Transverse colon (tissue), 4 donors: ENCODE results near the gene AKAP5. TPM values are rescaled to one million over a fixed set of nuclear protein-coding genes. Genes with fewer than 3 reads are reported as not detected.

Experiments used
- DNase-seq: peaks from one replicate; pipeline ENCODE4 v3.0.0-alpha.2; 2019
- H3K27ac ChIP-seq, 4 donors: fragments of 200-600 bp; sonication (generic); 2 replicates each; pipeline ENCODE4 v1.5.1; 2016 to 2018; ENCODE audit warnings: inconsistent platforms in 4 of 4
- H3K27me3 ChIP-seq: fragments of 200-600 bp; sonication (generic); 2 replicates; pipeline ENCODE4 v1.5.1; 2017; ENCODE audit warnings: inconsistent platforms
- H3K36me3 ChIP-seq, 4 donors: fragments of 200-600 bp; sonication (generic); 2 replicates each; pipeline ENCODE4 v1.5.1; 2017 to 2019; ENCODE audit warnings: inconsistent platforms in 4 of 4
- H3K4me1 ChIP-seq, 4 donors: fragments of 200-600 bp; sonication (generic); 2 replicates each; pipeline ENCODE4 v1.5.1; 2017 to 2020; ENCODE audit warnings: inconsistent platforms in 4 of 4
- H3K4me3 ChIP-seq, 4 donors: fragments of 200-600 bp; sonication (generic); 1 replicate in 1 of 4; 2 replicates in 3 of 4; pipeline versions ENCODE4 v1.5.1 to v1.6.1; 2017 to 2019; ENCODE audit warnings: inconsistent platforms in 4 of 4
- H3K9me3 ChIP-seq, 2 donors: fragments of 200-600 bp; sonication (generic); 2 replicates each; pipeline ENCODE4 v1.5.1; 2017 to 2019; ENCODE audit warnings: inconsistent platforms in 2 of 2
- CTCF ChIP-seq, 5 experiments: fragments of 200-600 bp in 3 of 5; fragments of 450-650 bp in 2 of 5; sonication (generic) in 3 of 5; IDR thresholded peaks; 1 replicate in 2 of 5; 2 replicates in 3 of 5; pipeline ENCODE4 v1.5.1; 2016 to 2017; ENCODE audit warnings: antibody characterized with exemption in 5 of 5, inconsistent platforms in 3 of 5, mild to moderate bottlenecking in 2 of 5, moderate library complexity in 1 of 5
- EP300 ChIP-seq: sonication (generic); formaldehyde crosslinking; IDR thresholded peaks from one replicate; pipeline ENCODE4 v1.6.1; 2017; ENCODE audit warnings: antibody characterized with exemption, low read depth
- POLR2A ChIP-seq: fragments of 450-650 bp; IDR thresholded peaks from one replicate; pipeline ENCODE4 v1.6.1; 2016; ENCODE audit warnings: antibody characterized with exemption, mild to moderate bottlenecking, moderate library complexity
- POLR2AphosphoS5 ChIP-seq, 3 donors: sonication (generic); formaldehyde crosslinking; IDR thresholded peaks; one replicate each; pipeline ENCODE4 v1.6.1; 2016; ENCODE audit warnings: antibody characterized with exemption in 3 of 3
- WGBS, 2 donors: methylation state at CpG; one replicate each; pipeline ENCODE4 v1.1.5; 2018; ENCODE audit warnings: low coverage in 1 of 2; 5-methylcytosine and 5-hydroxymethylcytosine counted together
- in situ Hi-C, 4 donors: fragments of 200-750 bp; cut with MboI; loops; one replicate each; pipeline versions ENCODE4 v1.15.0 to v1.15.1; 2017; ENCODE audit warnings: low sequenced_read_pairs in 3 of 4, low pct_ligation_motif_present in 1 of 4, low pct_unique_long_range_greater_than_20kb in 1 of 4
- intact Hi-C: fragments of 100-400 bp; cut with DNase I; formaldehyde crosslinking; loops from one replicate; pipeline ENCODE4 v1.15.1; 2023; ENCODE audit warnings: low total_unique reads
- total RNA-seq, 4 donors: library from RNA; depleted of rRNA; stranded (reverse); fragments of >200 nt; gene quantifications; one replicate each; pipeline ENCODE4 v1.1.0, GENCODE V29; 2016

The AKAP5 gene
- total RNA-seq, 4 donors from 2014 or later: 1.00 to 5.2 (median 2.1) TPM

GRCh38 chr14:64447876-64448670 is 17.2 kb upstream of the AKAP5 start:
- H3K4me3 ChIP-seq: no peak overlapping the region
- intact Hi-C loops: no loop called here
- H3K9me3 ChIP-seq: no peaks in the 10 kb centered on the region
- H3K4me1 ChIP-seq: peaks cover 0 to 13% (median 4%) of the 10 kb centered on the region in 4 donors
- in situ Hi-C loops: loop anchor here in 1 of 4 donors (25.0 kb wide), 1 partner anchor 189 kb away; no protein-coding TSS in a partner anchor
- no peaks in the 10 kb centered on the region for H3K27me3 ChIP-seq
- 68 to 92% methylated on average over 5 of the region's 5 CpGs for WGBS, 2 donors
- no peak overlapping the region for H3K27ac ChIP-seq
- DNase-seq: no peak
- no peak for TF ChIP-seq POLR2AphosphoS5 (IDR thresholded peaks at IDR 0.05)
- no peak for TF ChIP-seq CTCF (IDR thresholded peaks at IDR 0.05)
- TF ChIP-seq POLR2A: no peak
- TF ChIP-seq EP300: no peak
- peaks cover 0 to 20% (median 0%) of the 10 kb centered on the region in 4 donors for H3K36me3 ChIP-seq

GRCh38 chr14:64450255-64450654 is 15.0 kb upstream of the AKAP5 start:
- DNase-seq: no peak
- in situ Hi-C loops: no loop called here
- H3K4me3 ChIP-seq: no peak overlapping the region
- H3K4me1 ChIP-seq: peaks cover 0 to 10% (median 4%) of the 10 kb centered on the region in 4 donors
- no peaks in the 10 kb centered on the region for H3K27me3 ChIP-seq
- peaks cover 0 to 20% (median 4%) of the 10 kb centered on the region in 4 donors for H3K36me3 ChIP-seq
- H3K9me3 ChIP-seq: no peaks in the 10 kb centered on the region
- intact Hi-C loops: no loop called here
- no peak for TF ChIP-seq CTCF (IDR thresholded peaks at IDR 0.05)
- TF ChIP-seq EP300: no peak
- no peak for TF ChIP-seq POLR2AphosphoS5 (IDR thresholded peaks at IDR 0.05)
- TF ChIP-seq POLR2A: no peak
- H3K27ac ChIP-seq: no peak overlapping the region
- 73 to 86% methylated on average over 2 of the region's 2 CpGs for WGBS, 2 donors

GRCh38 chr14:64454671-64455070 is 10.6 kb upstream of the AKAP5 start:
- H3K36me3 ChIP-seq: peaks cover 0 to 14% (median 4%) of the 10 kb centered on the region in 4 donors
- intact Hi-C loops: no loop called here
- 93 to 100% methylated on average over 1 to 10 of the region's 10 CpGs for whole genome bisulfite sequencing, 2 donors

More at GRCh38 chr14:64454671-64455070, 10.6 kb upstream of the AKAP5 start:
- H3K27me3 ChIP-seq: no peaks in the 10 kb centered on the region
- TF ChIP-seq EP300: no peak
- no peak for TF ChIP-seq POLR2AphosphoS5 (IDR thresholded peaks at IDR 0.05)
- no peak for TF ChIP-seq CTCF (IDR thresholded peaks at IDR 0.05)
- TF ChIP-seq POLR2A: no peak
- no peak overlapping the region for H3K4me3 ChIP-seq
- in situ Hi-C loops: no loop called here
- H3K9me3 ChIP-seq: no peaks in the 10 kb centered on the region
- no peak overlapping the region for H3K27ac ChIP-seq
- H3K4me1 ChIP-seq: no peaks in the 10 kb centered on the region
- no peak for DNase-seq
